HCT116 (cell line): ENCODE measurements around the gene EIF2AK2. TPM values are rescaled to one million over a fixed set of nuclear protein-coding genes. Genes with fewer than 3 reads are reported as not detected.

Experiments used
- ATAC-seq: fragments of 200-7000 bp; cut with Tn5 transposase; 2 replicates; pipeline ENCODE4 v1.9.1; 2020; ENCODE audit warnings: mild to moderate bottlenecking, moderate library complexity
- BruUV-seq: library from RNA; stranded (reverse); fragments of 400-500 nt; replicated peaks from 2 replicates; lab custom pipeline; 2021; lab: Mats Ljungman, UMichigan
- CTCF ChIA-PET: fragments of 300-600 bp; sonication (Branson Sonifier 250); formaldehyde crosslinking; loops from one replicate; lab custom pipeline; 2021; ENCODE audit warnings: antibody characterized with exemption; lab: Charles Lee
- POLR2A ChIA-PET: fragments of 300-600, 350-600 bp; sonication (Branson Sonifier 250); formaldehyde crosslinking; loops from one replicate; lab custom pipeline; 2021; ENCODE audit warnings: antibody characterized with exemption; lab: Charles Lee
- RAD21 ChIA-PET, 2 experiments: fragments of 300-600 bp; sonication (Branson Sonifier 250); formaldehyde crosslinking; loops; one replicate each; lab custom pipeline; 2023; ENCODE audit warnings: low total read pairs in 2 of 2; ENCODE audit not compliant: uncharacterized antibody in 2 of 2, unreplicated experiment in 2 of 2, low non-redundant PET in 1 of 2; lab: Charles Lee
- DNase-seq: peaks from one replicate; pipeline ENCODE4 v3.0.0-alpha.2; 2010; ENCODE audit warnings: low read depth, low spot score
- H2AFZ ChIP-seq: fragments of 200-600 bp; shearing (Covaris generic), sonication (generic); 2 replicates; pipeline ENCODE4 v1.6.1; 2017; ENCODE audit warnings: low read depth, mixed run types, mixed read lengths, antibody characterized with exemption, low read length; ENCODE audit not compliant: poor library complexity, severe bottlenecking
- H3K27ac ChIP-seq: 2 replicates; pipeline ENCODE4 v1.5.1; 2012; ENCODE audit warnings: low read depth, low read length
- H3K27me3 ChIP-seq: fragments of 200-600 bp; sonication (generic); 2 replicates; pipeline ENCODE4 v1.6.1; 2016; ENCODE audit warnings: mixed run types, low read length, mixed read lengths; ENCODE audit not compliant: insufficient read depth
- H3K36me3 ChIP-seq, 2 experiments: fragments of 200-500 bp in 1 of 2; fragments of 200-600 bp in 1 of 2; sonication (Bioruptor generic) in 1 of 2; sonication (generic) in 1 of 2; 2 replicates each; pipeline versions ENCODE4 v1.5.1 to v1.6.1; 2014 to 2016; ENCODE audit warnings: low read length in 2 of 2, inconsistent platforms in 1 of 2, mixed read lengths in 1 of 2, mixed run types in 1 of 2; ENCODE audit not compliant: insufficient read depth in 2 of 2, control insufficient read depth in 1 of 2
- H3K4me1 ChIP-seq, 2 experiments: fragments of 200-600 bp in 1 of 2; sonication (generic) in 1 of 2; 2 replicates each; pipeline versions ENCODE4 v1.5.1 to v1.6.1; 2012 to 2017; ENCODE audit warnings: low read length in 2 of 2, inconsistent platforms in 1 of 2, mild to moderate bottlenecking in 1 of 2, mixed read lengths in 1 of 2, mixed run types in 1 of 2, moderate library complexity in 1 of 2; ENCODE audit not compliant: insufficient read depth in 2 of 2, control insufficient read depth in 1 of 2
- H3K4me2 ChIP-seq: fragments of 200-600 bp; sonication (generic); 2 replicates; pipeline ENCODE4 v1.6.1; 2017; ENCODE audit warnings: mixed run types, low read length, mixed read lengths
- H3K4me3 ChIP-seq, 2 experiments: fragments of 200-600 bp in 1 of 2; sonication (generic) in 1 of 2; replicated peaks in 1 of 2; 2 replicates each; pipeline ENCODE4 v1.5.1; 2011 to 2016; ENCODE audit warnings: low read length in 2 of 2, control low read depth in 1 of 2, low read depth in 1 of 2, mild to moderate bottlenecking in 1 of 2, mixed read lengths in 1 of 2, mixed run types in 1 of 2
- H3K79me2 ChIP-seq: fragments of 200-600 bp; sonication (generic); 2 replicates; pipeline ENCODE4 v1.6.1; 2017; ENCODE audit warnings: mild to moderate bottlenecking, mixed run types, low read length, moderate library complexity, mixed read lengths; ENCODE audit not compliant: insufficient read depth
- H3K9ac ChIP-seq: fragments of 200-600 bp; sonication (generic); 2 replicates; pipeline ENCODE4 v1.6.1; 2016; ENCODE audit warnings: low read length, mixed read lengths
- H3K9me2 ChIP-seq: fragments of 200-600 bp; sonication (generic), shearing (Covaris generic); 2 replicates; pipeline ENCODE4 v1.6.1; 2017; ENCODE audit warnings: mixed run types, mild to moderate bottlenecking, moderate library complexity; ENCODE audit not compliant: insufficient read depth
- H3K9me3 ChIP-seq, 2 experiments: fragments of 200-500 bp in 1 of 2; fragments of 200-600 bp in 1 of 2; sonication (Bioruptor generic) in 1 of 2; sonication (generic) in 1 of 2; 2 replicates each; pipeline ENCODE4 v1.6.1; 2014 to 2017; ENCODE audit warnings: low read length in 2 of 2, mixed read lengths in 2 of 2, inconsistent platforms in 1 of 2, low read depth in 1 of 2, mild to moderate bottlenecking in 1 of 2, mixed run types in 1 of 2, moderate library complexity in 1 of 2; ENCODE audit not compliant: control insufficient read depth in 1 of 2, insufficient read depth in 1 of 2
- H4K20me1 ChIP-seq: fragments of 200-600 bp; sonication (generic), shearing (Covaris generic); 2 replicates; pipeline ENCODE4 v1.6.1; 2017; ENCODE audit warnings: mixed run types, mild to moderate bottlenecking, moderate library complexity; ENCODE audit not compliant: insufficient read depth
- CBX3 ChIP-seq: IDR thresholded peaks from 2 replicates; pipeline ENCODE4 v1.6.1; 2012; ENCODE audit warnings: low read depth
- CEBPB ChIP-seq: IDR thresholded peaks from 2 replicates; pipeline ENCODE4 v1.6.1; 2012; ENCODE audit warnings: low read depth
- EZH2 ChIP-seq: fragments of 200-600 bp; sonication (generic); IDR thresholded peaks from 2 replicates; pipeline ENCODE4 v1.6.1; 2017; ENCODE audit warnings: antibody characterized with exemption, mixed run types
- EZH2phosphoT487 ChIP-seq: fragments of 200-600 bp; IDR thresholded peaks from 2 replicates; pipeline ENCODE4 v1.6.1; 2018; ENCODE audit warnings: antibody characterized with exemption, borderline replicate concordance
- FOSL1 ChIP-seq: IDR thresholded peaks from 2 replicates; pipeline ENCODE4 v1.6.1; 2012; ENCODE audit warnings: low read depth
- JUND ChIP-seq: IDR thresholded peaks from 2 replicates; pipeline ENCODE4 v1.6.1; 2012
- RAD21 ChIP-seq: IDR thresholded peaks from 2 replicates; pipeline ENCODE4 v1.6.1; 2012; ENCODE audit warnings: low read depth, mild to moderate bottlenecking
- SIN3A ChIP-seq: IDR thresholded peaks from 2 replicates; pipeline ENCODE4 v1.6.1; 2012; ENCODE audit warnings: low read depth
- SRF ChIP-seq: IDR thresholded peaks from 2 replicates; pipeline ENCODE4 v1.6.1; 2012; ENCODE audit warnings: low read depth
- intact Hi-C: fragments of 100-400 bp; cut with micrococcal nuclease; formaldehyde crosslinking; loops from 2 replicates; pipeline ENCODE4 v1.10.0; 2022
- total RNA-seq: library from RNA; stranded (reverse); gene quantifications from one replicate; pipeline ENCODE4 v1.2.1, GENCODE V29; 2021; ENCODE audit not compliant: unreplicated experiment
- TF ChIP-seq, protein P1 (sequence below), 3 experiments: fragments of 200-600 bp in 1 of 3; sonication (generic) in 1 of 3; IDR thresholded peaks in 2 of 3; conservative IDR thresholded peaks in 1 of 3; 2 replicates each; pipeline ENCODE4 v1.5.1; 2012 to 2017; ENCODE audit warnings: low read depth in 2 of 3, low read length in 2 of 3, antibody characterized with exemption in 1 of 3, borderline replicate concordance in 1 of 3, control low read depth in 1 of 3, mild to moderate bottlenecking in 1 of 3, mixed read lengths in 1 of 3, mixed run types in 1 of 3, moderate library complexity in 1 of 3; ENCODE audit not compliant: insufficient read depth in 1 of 3
- TF ChIP-seq, protein P2 (sequence below): IDR thresholded peaks from 2 replicates; pipeline ENCODE4 v1.6.1; 2012; ENCODE audit warnings: low read depth

Gene EIF2AK2
- total RNA-seq, 1 experiment from 2014 or later: 40.7 TPM

DNA sequence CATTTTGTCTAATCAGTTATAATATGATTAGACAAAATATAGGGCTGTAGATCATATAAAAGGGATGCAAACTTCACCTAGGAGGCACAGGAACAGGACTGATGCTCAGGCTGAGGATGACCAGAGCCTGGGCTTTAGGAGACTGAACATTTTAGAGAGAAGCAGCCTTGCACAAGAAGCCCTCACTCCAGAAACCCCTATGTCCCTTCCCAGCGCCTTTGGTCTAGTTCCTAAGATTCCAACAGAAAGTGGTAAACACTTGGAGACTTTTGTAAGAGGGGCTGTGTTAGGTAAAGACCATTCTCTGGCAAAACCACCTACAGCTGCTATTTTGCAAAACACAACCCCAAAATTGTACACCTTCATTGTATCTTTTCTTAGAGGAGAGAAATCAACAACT is 39.2 kb downstream of the EIF2AK2 start:
- intact Hi-C loops: no loop called here
- RAD21 ChIA-PET: no interaction called here
- Histone ChIP-seq H4K20me1 (no peaks in the 10 kb centered on the region), H3K79me2 (no peaks in the 10 kb centered on the region), H3K9me2 (no peaks in the 10 kb centered on the region), H3K27me3 (no peaks in the 10 kb centered on the region), H3K27ac (no peak overlapping the region), H3K9ac (no peak overlapping the region), H2AFZ (no peak overlapping the region), H3K4me2 (no peak overlapping the region), H3K4me3 (no peak overlapping the region), H3K36me3 (peaks cover 8 to 24% of the 10 kb centered on the region in 2 experiments; a peak in 3 of 4 replicates), H3K9me3 (no peaks in the 10 kb centered on the region), H3K4me1 (no peaks in the 10 kb centered on the region)
- CTCF ChIA-PET: no interaction called here
- BruUV-seq: no TSS peak
- no peak for TF ChIP-seq SIN3A
- TF ChIP-seq EZH2phosphoT487: no peak
- TF ChIP-seq CEBPB: no peak
- POLR2A ChIA-PET: no interaction called here
- ATAC-seq: no peak
- no peak for DNase-seq

DNA sequence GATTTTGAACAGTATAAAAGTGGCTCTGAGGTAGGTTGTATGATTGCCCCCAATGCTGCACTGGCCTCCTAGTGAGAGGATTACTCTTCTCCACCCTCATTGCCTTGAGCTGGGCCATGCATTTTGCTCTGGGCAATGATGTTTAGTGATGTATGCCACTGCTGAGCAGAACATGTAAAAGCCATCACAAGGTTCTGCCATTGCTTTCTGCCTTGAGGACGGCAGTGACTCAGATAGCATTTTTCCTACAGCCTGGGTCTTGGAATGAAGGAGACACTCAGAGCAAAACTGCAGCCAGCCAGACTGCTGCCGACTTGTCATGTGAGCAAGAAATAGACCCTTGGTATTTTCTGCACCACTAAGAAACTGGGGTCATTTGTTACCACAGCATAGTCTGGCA is 44.8 kb downstream of the EIF2AK2 start:
- Histone ChIP-seq H3K9me2 (no peaks in the 10 kb centered on the region), H3K4me3 (no peak overlapping the region), H3K79me2 (no peaks in the 10 kb centered on the region), H3K4me2 (no peak overlapping the region), H3K4me1 (no peaks in the 10 kb centered on the region), H4K20me1 (no peaks in the 10 kb centered on the region), H3K27me3 (no peaks in the 10 kb centered on the region), H3K36me3 (peaks cover 15 to 26% of the 10 kb centered on the region in 2 experiments; a peak in 3 of 4 replicates), H3K9me3 (no peaks in the 10 kb centered on the region), H2AFZ (no peak overlapping the region), H3K27ac (no peak overlapping the region), H3K9ac (no peak overlapping the region)
- BruUV-seq: no TSS peak
- TF ChIP-seq, protein P1, sequence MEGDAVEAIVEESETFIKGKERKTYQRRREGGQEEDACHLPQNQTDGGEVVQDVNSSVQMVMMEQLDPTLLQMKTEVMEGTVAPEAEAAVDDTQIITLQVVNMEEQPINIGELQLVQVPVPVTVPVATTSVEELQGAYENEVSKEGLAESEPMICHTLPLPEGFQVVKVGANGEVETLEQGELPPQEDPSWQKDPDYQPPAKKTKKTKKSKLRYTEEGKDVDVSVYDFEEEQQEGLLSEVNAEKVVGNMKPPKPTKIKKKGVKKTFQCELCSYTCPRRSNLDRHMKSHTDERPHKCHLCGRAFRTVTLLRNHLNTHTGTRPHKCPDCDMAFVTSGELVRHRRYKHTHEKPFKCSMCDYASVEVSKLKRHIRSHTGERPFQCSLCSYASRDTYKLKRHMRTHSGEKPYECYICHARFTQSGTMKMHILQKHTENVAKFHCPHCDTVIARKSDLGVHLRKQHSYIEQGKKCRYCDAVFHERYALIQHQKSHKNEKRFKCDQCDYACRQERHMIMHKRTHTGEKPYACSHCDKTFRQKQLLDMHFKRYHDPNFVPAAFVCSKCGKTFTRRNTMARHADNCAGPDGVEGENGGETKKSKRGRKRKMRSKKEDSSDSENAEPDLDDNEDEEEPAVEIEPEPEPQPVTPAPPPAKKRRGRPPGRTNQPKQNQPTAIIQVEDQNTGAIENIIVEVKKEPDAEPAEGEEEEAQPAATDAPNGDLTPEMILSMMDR (IDR thresholded peaks at IDR 0.05 in 2 of 3, conservative IDR thresholded peaks at IDR 0.05 in 1 of 3; ENCODE audit: borderline replicate concordance in 1 of 3, insufficient read depth in 1 of 3, low read depth in 2 of 3, low read length in 2 of 3): no peak
- TF ChIP-seq, protein P2, sequence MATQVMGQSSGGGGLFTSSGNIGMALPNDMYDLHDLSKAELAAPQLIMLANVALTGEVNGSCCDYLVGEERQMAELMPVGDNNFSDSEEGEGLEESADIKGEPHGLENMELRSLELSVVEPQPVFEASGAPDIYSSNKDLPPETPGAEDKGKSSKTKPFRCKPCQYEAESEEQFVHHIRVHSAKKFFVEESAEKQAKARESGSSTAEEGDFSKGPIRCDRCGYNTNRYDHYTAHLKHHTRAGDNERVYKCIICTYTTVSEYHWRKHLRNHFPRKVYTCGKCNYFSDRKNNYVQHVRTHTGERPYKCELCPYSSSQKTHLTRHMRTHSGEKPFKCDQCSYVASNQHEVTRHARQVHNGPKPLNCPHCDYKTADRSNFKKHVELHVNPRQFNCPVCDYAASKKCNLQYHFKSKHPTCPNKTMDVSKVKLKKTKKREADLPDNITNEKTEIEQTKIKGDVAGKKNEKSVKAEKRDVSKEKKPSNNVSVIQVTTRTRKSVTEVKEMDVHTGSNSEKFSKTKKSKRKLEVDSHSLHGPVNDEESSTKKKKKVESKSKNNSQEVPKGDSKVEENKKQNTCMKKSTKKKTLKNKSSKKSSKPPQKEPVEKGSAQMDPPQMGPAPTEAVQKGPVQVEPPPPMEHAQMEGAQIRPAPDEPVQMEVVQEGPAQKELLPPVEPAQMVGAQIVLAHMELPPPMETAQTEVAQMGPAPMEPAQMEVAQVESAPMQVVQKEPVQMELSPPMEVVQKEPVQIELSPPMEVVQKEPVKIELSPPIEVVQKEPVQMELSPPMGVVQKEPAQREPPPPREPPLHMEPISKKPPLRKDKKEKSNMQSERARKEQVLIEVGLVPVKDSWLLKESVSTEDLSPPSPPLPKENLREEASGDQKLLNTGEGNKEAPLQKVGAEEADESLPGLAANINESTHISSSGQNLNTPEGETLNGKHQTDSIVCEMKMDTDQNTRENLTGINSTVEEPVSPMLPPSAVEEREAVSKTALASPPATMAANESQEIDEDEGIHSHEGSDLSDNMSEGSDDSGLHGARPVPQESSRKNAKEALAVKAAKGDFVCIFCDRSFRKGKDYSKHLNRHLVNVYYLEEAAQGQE: no peak
- TF ChIP-seq EZH2phosphoT487: no peak
- TF ChIP-seq FOSL1: no peak
- no peak for TF ChIP-seq SRF
- TF ChIP-seq EZH2: no peak
- no peak for TF ChIP-seq RAD21
- TF ChIP-seq SIN3A: no peak
- TF ChIP-seq CBX3: no peak
- no peak for TF ChIP-seq JUND
- no peak for DNase-seq
- RAD21 ChIA-PET: no interaction called here
- intact Hi-C loops: no loop called here
- POLR2A ChIA-PET: no interaction called here
- no peak for ATAC-seq
- CTCF ChIA-PET: no interaction called here
